ENCODE results near the gene TMEM233. TPM values are rescaled to one million over a fixed set of nuclear protein-coding genes. Genes with fewer than 3 reads are reported as not detected.

The TMEM233 gene
- total RNA-seq, 1 donor: 1.1 TPM

DNA sequence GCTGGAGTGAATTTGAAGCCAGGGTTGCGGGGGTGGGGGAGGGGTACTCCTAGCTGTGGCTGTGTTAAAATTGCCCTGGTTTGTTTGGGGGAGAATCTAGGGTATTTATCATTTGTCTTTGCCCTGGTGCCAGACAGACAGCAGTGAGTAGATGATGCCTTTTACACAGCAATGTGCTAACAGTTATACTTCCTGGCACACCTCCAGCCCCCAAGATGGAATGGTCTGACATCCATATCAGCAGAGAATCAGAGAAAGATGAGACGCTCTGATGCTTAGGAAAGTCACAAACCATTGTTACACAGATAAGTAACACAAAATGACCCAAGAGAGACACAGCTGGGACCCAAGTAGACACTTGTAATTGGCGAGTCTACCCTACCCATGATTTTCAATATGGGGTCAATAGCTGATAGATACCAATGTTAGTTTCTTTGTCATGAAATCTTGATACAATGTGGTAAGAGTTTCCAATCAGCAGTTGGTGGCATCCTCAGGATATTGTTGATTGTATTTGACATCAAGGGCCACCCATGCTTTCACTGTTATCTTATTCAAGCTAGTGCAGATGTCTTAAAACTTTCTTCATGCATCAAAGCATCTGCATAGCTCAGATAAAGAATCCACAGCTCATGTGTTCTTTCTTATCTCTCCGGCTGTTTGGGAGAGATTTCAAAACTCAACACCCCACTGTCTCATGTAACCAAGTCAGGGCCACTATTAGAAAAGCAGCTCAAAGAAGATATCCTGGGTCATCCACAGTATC lies 71.8 kb downstream of the TMEM233 start:
- TF ChIP-seq, protein P1, sequence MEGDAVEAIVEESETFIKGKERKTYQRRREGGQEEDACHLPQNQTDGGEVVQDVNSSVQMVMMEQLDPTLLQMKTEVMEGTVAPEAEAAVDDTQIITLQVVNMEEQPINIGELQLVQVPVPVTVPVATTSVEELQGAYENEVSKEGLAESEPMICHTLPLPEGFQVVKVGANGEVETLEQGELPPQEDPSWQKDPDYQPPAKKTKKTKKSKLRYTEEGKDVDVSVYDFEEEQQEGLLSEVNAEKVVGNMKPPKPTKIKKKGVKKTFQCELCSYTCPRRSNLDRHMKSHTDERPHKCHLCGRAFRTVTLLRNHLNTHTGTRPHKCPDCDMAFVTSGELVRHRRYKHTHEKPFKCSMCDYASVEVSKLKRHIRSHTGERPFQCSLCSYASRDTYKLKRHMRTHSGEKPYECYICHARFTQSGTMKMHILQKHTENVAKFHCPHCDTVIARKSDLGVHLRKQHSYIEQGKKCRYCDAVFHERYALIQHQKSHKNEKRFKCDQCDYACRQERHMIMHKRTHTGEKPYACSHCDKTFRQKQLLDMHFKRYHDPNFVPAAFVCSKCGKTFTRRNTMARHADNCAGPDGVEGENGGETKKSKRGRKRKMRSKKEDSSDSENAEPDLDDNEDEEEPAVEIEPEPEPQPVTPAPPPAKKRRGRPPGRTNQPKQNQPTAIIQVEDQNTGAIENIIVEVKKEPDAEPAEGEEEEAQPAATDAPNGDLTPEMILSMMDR (IDR thresholded peaks at IDR 0.05; ENCODE audit: insufficient read depth, low read length): no peak
- DNase-seq (ENCODE audit: low read depth): no peak
- no peak overlapping the region for H3K4me3 ChIP-seq (ENCODE audit: low read depth, low read length)

DNA sequence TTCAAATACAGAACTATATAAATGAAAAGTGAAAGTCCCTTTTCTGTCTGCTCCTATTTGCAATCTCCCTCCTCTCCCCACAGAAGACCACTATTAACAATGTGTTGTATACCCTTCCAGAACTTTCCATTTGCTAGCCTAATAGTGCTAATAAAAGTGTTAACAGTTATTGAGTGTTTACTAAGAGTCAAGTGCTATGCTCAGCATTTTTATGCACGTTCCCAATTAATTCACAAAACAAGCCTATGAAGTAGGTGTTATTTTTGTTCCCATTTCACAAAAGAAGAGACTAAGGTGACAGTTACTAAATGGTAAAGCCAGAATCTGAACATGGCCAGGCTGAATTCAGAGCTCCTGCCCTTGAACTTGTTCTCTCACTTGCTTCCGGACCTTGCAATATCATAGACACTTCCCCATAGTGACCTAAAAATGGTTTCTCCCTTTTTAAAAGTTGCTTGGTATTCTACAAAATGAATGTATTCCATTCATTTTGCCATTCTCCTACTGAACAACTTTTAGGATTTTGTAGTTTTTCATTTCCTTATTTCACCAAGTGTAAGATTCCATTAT lies 72.7 kb downstream of the TMEM233 start:
- TF ChIP-seq, protein P1 (IDR thresholded peaks at IDR 0.05; ENCODE audit: insufficient read depth, low read length): no peak
- DNase-seq (ENCODE audit: low read depth): no peak
- H3K4me3 ChIP-seq (ENCODE audit: low read depth, low read length): no peak overlapping the region

DNA sequence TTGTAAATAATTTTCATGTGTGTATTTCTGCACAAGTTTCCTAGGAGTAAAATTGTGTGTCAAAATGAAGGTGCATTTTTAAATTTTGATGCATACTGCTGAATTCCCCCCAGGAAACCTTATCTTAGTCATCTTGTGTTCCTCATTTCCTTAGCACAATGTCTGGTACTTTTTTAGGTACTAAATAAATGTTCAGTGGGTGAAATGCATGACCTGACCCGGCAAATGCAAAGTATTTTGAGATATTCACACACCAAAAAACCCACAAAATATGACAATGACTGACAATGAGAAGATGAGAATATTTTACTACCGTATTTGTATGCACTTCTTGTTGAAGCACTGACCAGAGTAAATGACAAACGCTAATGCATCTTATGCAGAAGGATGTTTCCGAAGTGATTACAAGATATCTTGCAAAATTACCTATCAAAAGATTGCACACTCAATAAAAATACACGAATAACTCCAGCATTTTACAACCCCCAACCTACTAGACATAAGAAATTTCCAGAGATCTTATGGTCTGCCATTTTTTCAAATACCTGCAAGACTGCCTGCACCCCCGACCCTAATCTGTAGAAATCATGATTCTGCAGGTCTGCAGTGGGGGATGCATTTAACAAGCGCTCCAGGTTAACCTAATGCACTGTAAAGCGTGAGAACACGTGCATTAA lies 73.5 kb downstream of the TMEM233 start:
- no peak for DNase-seq (ENCODE audit: low read depth)
- TF ChIP-seq, protein P1 (IDR thresholded peaks at IDR 0.05; ENCODE audit: insufficient read depth, low read length): no peak
- peak overlapping the region; percentile 97 for H3K4me3 ChIP-seq (ENCODE audit: low read depth, low read length)

DNA sequence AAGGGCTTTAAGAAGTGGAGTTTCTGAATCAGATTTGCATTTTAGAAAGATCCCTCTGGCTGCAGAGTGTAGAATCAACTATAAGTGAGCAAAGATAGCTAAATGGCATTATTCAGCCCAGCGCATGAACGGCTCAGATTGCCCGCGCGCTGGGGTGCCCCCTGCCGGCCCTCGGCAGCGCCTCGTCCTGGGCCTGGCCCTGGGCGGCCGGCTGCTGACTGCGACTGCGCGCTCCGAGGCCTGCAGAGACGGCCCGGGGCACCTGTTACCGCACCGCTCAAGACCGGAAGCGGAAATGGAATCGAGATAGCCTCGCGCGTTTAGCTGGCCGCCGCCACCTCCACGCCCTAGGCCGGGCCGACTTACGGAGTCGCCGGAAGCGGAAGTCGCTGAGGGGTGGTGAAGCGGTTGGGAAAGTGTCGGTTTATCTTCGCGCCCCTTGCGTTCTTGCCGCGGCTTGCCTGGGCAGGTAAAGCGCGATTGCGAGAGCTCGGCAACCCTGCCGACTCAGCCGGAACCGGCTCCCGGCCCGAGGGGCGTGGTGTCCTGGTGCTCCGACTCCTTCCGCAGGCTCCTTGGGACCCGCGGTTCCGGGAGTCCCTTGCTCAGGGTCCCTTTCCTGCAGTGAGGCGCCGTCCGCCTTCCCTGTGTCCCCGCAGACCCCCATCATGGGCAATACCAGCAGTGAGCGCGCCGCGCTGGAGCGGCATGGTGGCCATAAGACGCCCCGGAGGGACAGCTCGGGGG lies 74.2 kb downstream of the TMEM233 start, which contains the start of gene PRKAB1:
PRKAB1 (plus strand) TSS at position 557 of the 747 bp plus-strand sequence; CDS start at position 669, 112 bp downstream.
- DNase-seq (ENCODE audit: low read depth): peak; percentile 96
- TF ChIP-seq, protein P1 (IDR thresholded peaks at IDR 0.05; ENCODE audit: insufficient read depth, low read length): peak; percentile 81

DNA sequence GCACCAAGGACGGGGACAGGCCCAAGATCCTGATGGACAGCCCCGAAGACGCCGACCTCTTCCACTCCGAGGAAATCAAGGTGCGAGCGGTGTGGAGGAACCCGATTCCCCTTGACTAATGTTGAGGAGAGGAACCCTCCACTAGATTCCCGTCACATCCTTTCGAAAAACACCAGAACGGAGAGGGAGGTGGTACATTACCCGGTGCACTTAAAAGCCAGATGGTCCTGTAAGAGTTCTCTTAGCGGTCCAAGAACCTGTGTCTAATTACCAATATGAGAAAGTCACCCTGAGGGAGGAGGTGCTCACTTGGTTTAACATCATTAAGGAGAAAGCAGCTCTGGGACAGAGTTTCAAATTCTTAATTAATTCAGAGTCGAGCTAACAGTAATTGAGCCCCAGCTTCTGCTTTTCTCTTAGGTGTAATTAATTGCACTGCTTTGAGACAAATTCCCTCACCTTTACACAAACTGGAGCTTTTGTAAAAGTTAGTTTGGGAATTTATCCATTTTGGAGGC lies 74.8 kb downstream of the TMEM233 start:
- TF ChIP-seq, protein P1 (IDR thresholded peaks at IDR 0.05; ENCODE audit: insufficient read depth, low read length): no peak
- H3K4me3 ChIP-seq (ENCODE audit: low read depth, low read length): peak overlapping the region; percentile 97
- peak; percentile 24 for DNase-seq (ENCODE audit: low read depth)

More for the DNA sequence above, 74.2 kb downstream of the TMEM233 start, which contains the start of gene PRKAB1:
- H3K4me3 ChIP-seq (ENCODE audit: low read depth, low read length): peak within 1 kb of the TSS; percentile 97

Data from fibroblast of the aortic adventitia (primary cell).